Astrocyte (in vitro differentiated cells and primary cell): ENCODE results near the gene TOMM5.

ENCODE experiments used
- EZH2 ChIP-seq: IDR thresholded peaks from 2 replicates; pipeline ENCODE4 v1.6.1; 2012; ENCODE audit warnings: mild to moderate bottlenecking, low read length, inconsistent platforms; ENCODE audit not compliant: insufficient read depth
- TF ChIP-seq, protein P1 (sequence below): IDR thresholded peaks from 2 replicates; pipeline ENCODE4 v1.5.1; 2011; ENCODE audit warnings: low read depth, mild to moderate bottlenecking, inconsistent platforms, low read length, moderate library complexity; ENCODE audit not compliant: insufficient read depth

DNA sequence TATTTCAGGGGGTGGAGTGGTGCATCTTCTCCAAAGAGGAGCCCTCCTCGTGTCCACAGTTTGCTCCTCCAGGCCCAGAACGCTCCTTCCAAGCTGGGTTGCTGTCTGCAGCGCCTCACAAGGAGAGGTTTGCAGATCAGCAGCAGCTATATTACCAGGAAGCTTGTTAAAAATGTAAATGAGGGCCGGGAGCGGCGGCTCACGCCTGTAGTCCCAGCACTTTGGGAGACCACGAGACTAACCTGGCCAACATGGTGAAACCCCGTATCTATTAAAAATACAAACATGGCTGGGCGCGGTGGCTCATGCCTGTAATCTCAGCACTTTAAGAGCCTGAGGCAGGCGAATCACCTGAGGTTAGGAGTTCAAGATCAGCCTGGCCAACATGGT lies 33.4 kb upstream of the TOMM5 start:
- no peak for TF ChIP-seq EZH2
- TF ChIP-seq, protein P1, sequence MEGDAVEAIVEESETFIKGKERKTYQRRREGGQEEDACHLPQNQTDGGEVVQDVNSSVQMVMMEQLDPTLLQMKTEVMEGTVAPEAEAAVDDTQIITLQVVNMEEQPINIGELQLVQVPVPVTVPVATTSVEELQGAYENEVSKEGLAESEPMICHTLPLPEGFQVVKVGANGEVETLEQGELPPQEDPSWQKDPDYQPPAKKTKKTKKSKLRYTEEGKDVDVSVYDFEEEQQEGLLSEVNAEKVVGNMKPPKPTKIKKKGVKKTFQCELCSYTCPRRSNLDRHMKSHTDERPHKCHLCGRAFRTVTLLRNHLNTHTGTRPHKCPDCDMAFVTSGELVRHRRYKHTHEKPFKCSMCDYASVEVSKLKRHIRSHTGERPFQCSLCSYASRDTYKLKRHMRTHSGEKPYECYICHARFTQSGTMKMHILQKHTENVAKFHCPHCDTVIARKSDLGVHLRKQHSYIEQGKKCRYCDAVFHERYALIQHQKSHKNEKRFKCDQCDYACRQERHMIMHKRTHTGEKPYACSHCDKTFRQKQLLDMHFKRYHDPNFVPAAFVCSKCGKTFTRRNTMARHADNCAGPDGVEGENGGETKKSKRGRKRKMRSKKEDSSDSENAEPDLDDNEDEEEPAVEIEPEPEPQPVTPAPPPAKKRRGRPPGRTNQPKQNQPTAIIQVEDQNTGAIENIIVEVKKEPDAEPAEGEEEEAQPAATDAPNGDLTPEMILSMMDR = no peak
